Measurements from ENCODE around the gene DNAH9.
"Not testable (repeated sequence)": the region's sequence is repeated elsewhere in the genome, so short reads cannot be mapped to it uniquely, and the experiment has no call there.

DNAH9 gene

DNA sequence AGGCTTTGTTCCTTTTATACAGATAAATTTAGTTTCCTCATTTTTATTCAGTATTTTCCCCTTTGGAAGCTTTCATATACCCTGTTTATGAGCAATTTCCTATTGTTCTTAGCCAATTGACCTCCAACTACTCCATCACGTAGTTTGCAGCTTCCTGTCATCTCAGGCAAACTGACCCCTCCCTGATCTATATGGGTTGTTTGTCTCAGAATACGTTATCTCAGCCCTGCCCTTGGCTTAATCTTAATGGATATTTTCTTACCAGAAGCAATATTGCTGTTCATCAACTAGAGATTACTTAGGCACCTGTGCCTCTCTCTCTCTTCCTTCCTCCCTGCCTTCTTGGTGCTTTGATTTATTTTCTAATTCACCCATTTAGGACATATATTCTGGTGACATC, 317.8 kb downstream of the DNAH9 start:
- no peak for DNase-seq (ENCODE audit: low spot score)

GRCh38 chr17:11917415-11917814, 319.1 kb downstream of the DNAH9 start:
- DNase-seq (ENCODE audit: low spot score) = no peak

GRCh38 chr17:11921296-11921695, 323.0 kb downstream of the DNAH9 start:
- DNase-seq (ENCODE audit: low spot score) = no peak

- DNase-seq (ENCODE audit: low spot score) = no peak
Measured at GRCh38 chr17:11922638-11923037, 324.4 kb downstream of the DNAH9 start.

DNA sequence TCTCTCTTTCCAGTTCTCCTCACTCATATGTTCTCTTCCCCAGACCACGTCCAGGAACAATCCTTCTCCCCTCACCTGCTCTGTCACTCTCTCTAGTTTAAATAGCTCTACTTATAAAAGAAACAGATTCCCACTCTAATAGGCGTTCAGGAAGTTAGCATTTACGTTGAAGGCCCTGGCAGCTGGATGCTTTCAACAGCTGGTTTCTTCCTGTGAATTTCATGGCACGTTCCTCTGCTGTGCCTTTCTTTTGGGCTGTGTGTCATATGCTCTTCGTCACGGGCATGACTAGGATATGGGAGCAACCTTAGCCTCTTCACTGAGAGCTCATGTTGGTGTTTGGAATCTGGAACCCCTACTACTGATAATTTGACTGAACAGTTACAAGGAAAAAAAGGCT, 325.8 kb downstream of the DNAH9 start:
- no peak for DNase-seq (ENCODE audit: low spot score)

- DNase-seq (ENCODE audit: low spot score) = no peak
Measured at GRCh38 chr17:11925262-11926021, 327.2 kb downstream of the DNAH9 start.

GRCh38 chr17:11928436-11928835, 330.2 kb downstream of the DNAH9 start:
- peak; percentile 21 for DNase-seq (ENCODE audit: low spot score)

DNA sequence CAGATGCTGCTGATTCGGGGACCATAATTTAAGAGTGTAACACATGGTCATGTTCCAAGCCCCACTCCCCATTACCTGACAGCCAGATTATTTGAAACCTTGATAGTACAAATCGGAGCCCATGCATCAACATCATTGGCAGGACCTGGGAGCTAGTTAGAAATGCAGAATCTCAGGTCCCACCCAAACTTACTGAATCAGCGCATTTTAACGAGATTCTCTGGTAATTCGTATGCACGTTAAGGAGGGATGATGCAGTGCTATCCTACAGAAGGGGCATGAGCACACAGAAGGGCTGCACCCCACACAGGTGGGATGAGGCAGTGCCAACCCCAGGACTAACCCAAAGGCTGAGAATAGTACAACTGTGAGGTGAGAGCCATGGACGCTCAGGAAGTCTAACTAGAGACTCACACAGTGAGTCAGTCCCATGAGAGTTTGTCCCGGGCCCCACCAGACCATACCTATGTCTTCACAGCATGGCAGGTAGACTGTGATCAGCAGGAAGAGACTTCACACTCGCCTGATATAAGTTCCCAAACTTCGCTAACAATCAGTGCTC, 334.1 kb downstream of the DNAH9 start:
- DNase-seq (ENCODE audit: low spot score) = no peak

- peak; percentile 50 for DNase-seq (ENCODE audit: low spot score)
Measured at GRCh38 chr17:11935734-11936406, 337.6 kb downstream of the DNAH9 start.

DNA sequence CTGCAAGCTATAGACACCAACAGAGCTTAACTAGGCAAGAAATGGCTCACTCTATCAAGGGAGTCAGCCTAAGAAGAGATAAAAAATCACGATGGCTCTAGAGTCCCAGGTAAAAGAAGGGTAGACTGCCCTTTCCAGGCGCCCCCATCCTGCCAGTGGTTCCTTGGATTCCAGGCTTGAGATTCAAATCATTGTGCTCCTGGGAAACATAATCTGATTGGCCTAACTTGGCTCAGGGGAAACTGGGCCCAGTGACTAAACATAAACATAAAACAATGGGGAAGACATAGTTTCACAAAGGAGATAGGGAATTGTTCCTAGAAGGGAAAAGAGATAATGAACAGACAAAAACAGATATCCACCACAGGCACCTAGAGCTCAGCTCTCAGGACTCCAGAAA, 342.6 kb downstream of the DNAH9 start:
- DNase-seq (ENCODE audit: low spot score) = no peak

DNA sequence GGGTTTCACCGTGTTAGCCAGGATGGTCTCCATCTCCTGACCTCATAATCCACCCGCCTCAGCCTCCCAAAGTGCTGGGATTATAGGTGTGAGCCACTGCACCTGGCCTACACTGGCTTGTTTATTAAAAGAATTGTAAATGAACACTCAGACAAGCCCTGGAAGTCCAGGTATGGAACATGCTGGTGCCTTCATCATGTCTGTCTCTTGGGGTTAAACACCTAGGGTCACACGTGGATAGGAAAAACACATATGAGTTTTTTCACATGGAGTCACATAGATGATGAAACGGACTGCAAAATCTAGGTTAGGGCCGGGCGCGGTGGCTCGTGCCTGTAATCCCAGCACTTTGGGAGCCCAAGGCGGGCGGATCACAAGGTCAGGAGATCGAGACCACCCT, 344.8 kb downstream of the DNAH9 start:
- not testable (repeated sequence) for DNase-seq (ENCODE audit: low spot score)

DNA sequence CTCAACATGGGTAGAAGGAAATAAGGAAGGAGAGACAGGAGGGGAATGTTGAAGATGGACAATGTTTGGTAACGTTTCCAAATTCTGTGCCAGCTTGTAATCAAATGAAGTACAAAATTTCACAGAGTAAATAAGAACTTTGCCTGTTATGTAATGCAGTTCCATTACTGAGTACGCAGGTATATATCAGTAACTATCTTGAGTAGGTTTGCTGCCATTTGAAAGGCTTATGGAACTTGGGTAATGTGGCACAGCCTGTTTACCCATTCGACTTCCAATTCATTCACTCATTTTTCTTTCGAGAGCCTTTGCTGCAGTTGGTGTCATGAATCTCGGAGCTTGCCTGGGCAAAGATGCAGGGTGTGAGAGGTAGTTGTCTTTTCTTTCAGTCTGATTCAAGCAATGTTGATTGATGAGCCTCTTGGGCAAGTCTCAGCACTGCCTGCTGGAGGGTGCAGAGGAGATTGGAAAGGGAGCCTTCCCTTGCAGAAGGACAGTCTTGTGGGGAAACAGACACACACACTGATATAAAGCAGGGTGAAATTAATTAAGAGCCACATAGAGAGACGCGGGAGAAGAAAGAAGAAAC, 345.6 kb downstream of the DNAH9 start:
- DNase-seq (ENCODE audit: low spot score) = no peak

GRCh38 chr17:11944587-11944986, 346.3 kb downstream of the DNAH9 start:
- DNase-seq (ENCODE audit: low spot score) = no peak

DNA sequence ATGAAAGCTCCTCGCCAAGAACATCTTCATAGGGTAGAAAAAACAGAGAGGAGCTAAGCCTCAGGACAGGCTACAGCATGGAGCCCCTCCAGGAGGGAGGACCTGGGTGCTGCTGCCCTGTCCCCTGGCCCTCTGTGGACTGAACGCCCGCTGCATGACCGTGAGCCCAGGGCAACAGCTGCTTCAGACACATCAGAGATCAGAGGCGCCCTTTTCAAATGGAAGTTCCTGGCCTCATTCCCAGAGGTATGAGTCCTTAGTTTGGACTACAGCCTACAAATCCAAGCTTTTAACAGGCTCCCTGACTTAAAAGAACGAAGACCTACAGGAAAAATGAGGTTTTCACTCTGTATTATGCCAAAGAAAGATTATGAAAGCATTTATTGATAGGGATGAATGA, 350.5 kb downstream of the DNAH9 start:
- DNase-seq (ENCODE audit: low spot score) = peak; percentile 24

DNA sequence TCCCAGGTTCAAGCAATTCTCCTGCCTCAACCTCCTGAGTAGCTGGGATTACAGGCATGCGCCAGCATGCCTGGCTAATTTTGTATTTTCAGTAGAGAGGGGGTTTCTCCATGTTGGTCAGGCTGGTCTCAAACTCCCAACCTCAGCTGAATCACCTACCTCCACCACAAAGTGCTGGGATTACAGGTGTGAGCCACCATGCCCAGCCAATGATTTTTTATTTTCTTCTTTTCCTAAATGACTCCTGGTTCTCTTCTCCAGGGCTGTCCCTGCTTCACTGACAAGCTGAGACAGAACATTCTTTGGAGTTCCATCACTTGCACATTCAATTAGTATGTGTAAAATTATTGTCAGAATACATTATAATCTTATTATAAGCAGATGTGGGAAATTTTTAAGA, 351.3 kb downstream of the DNAH9 start:
- not testable (repeated sequence) for DNase-seq (ENCODE audit: low spot score)

DNA sequence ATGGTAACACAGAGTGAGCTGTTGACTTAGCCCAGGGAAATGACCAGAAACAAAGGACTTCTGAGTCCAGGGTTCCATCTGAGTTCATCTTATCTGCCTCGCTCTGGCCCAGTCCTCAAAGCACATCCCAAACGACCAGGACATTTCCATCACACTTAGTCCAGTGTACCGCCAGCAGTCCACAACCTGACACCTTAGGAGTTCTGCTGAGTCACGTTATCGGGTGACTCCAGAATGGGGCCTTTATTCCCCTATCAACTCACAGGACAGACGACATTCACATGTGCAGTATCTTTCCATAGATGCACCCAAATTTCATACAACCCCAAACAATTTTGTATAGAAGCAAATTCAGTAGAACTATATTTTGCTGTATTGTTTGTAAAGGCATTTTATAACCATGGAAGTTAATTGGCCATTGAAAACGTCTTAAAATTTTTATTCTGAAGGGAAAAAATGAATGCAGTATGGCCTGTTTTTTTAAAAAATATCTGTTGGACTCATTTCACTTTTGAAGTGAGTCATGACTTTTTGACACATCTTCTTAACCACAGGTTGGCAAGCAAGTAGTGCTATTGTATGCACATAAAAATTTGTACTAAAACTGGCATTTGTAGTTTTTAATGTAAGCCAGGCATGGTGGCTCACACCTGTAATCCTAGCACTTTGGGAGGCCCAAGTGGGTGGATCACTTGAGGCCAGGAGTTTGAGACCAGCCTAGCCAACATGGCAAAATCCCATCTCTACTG, 352.7 kb downstream of the DNAH9 start:
- no peak for DNase-seq (ENCODE audit: low spot score)

GRCh38 chr17:11952610-11953009, 354.3 kb downstream of the DNAH9 start:
- no peak for DNase-seq (ENCODE audit: low spot score)

DNA sequence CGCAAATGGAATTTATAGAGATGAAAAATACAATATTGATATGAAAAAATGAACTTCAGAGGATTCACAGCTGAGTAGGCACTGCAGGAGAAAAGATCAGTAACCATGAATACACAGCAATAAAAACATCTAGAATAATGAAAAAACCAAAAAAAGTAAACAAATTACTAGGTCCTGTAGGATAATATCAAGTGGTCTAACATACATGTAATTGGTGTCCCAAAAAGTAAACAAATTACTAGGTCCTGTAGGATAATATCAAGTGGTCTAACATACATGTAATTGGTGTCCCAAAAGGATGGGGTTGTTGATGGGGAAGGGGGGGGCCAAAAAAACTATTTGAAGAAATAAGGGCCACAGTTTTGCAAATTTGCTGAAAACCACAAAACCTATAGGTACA, 355.7 kb downstream of the DNAH9 start:
- no peak for DNase-seq (ENCODE audit: low spot score)

DNA sequence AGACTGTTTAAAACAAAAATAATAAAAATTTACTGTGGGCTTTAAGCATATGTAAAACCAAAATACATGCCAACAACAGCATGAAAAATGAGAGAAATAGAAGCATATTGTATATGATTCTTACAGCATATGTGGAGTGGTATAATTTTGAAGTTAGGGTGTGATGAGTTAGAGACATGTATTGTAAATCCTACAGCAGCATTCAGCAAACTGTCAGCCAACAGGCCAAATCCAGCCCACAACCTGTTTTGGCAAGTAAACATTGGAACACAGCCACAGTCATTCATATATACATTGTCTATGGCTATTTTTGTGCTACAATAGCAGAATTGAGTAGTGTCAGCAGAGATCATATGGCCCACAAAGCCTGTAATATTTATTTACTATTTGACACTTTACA, 356.7 kb downstream of the DNAH9 start:
- no peak for DNase-seq (ENCODE audit: low spot score)

DNA sequence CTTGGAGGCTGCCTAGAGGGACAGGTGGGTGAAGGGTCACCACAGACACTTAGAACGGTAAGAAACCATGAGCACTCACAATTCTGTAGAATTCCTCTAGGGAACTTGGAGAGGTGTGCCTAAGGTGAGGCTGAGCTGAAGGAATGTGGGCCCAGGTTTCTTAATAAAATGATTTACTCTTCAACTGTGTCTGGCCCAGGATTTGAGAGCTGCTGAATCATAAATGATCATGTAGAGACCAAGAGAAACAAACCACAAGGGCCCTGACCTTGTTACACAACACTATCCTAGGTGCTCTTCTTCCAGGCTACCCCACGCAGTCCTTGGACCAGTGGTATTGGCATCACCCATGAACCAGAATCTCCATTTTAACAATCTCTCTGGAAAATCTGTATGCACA, 371.3 kb downstream of the DNAH9 start:
- no peak for DNase-seq (ENCODE audit: low spot score)

- DNase-seq (ENCODE audit: low spot score) = not testable (repeated sequence)
Measured at GRCh38 chr17:11972741-11973140, 374.5 kb downstream of the DNAH9 start.

DNA sequence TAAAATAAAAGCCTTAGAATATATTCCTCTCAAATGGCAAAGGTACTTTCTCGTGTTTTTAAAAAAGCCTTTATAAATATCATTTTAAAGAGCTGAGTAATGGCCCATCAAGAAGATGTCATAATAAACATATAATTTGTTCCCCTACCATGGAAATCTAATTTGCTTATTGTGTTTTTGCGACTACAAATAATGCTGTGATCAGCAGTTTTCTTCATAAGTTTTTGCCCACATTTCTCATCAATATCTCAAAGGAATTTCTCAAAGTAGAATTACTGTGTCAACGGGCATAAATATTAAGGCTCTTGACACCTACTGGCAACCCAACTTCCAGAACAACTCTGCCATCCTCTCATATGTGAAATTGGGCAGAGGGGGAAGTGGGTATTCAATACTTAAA, 381.5 kb downstream of the DNAH9 start:
- no peak for DNase-seq (ENCODE audit: low spot score)
